PC-3 (cell line): ENCODE data around the gene GALR2. TPM values are rescaled to one million over a fixed set of nuclear protein-coding genes. Genes with fewer than 3 reads are reported as not detected.

Experiments used
- ATAC-seq: fragments of 200-7000 bp; cut with Tn5 transposase; 2 replicates; pipeline ENCODE4 v1.9.1; 2020; ENCODE audit warnings: mild to moderate bottlenecking, moderate library complexity
- BruUV-seq: library from RNA; stranded (reverse); fragments of 400-500 nt; replicated peaks from 2 replicates; lab custom pipeline; 2021; lab: Mats Ljungman, UMichigan
- CTCF ChIA-PET: fragments of 300-600 bp; sonication (Branson Sonifier 250); formaldehyde crosslinking; loops from one replicate; lab custom pipeline; 2022; ENCODE audit warnings: antibody characterized with exemption; lab: Charles Lee
- POLR2A ChIA-PET: fragments of 300-600 bp; sonication (Branson Sonifier 250); formaldehyde crosslinking; loops from one replicate; lab custom pipeline; 2022; ENCODE audit warnings: antibody characterized with exemption; ENCODE audit not compliant: unreplicated experiment; lab: Charles Lee
- DNase-seq: peaks from one replicate; pipeline ENCODE4 v3.0.0-alpha.2; 2015
- H2AFZ ChIP-seq: fragments of 300-600 bp; sonication (generic); 2 replicates; pipeline ENCODE4 v1.6.0; 2016; ENCODE audit warnings: antibody characterized with exemption, low read length
- H3F3A ChIP-seq: fragments of 300-600 bp; sonication (generic); one replicate; pipeline ENCODE4 v1.6.0; 2017; ENCODE audit warnings: antibody characterized with exemption, low read length, control low read depth, mild to moderate bottlenecking; ENCODE audit not compliant: unreplicated experiment
- H3K27ac ChIP-seq: fragments of 300-600 bp; sonication (generic); 2 replicates; pipeline ENCODE4 v1.5.1; 2016; ENCODE audit warnings: mild to moderate bottlenecking, low read length
- H3K27me3 ChIP-seq: fragments of 300-600 bp; sonication (generic); 2 replicates; pipeline ENCODE4 v1.6.1; 2016; ENCODE audit warnings: low read length, mixed read lengths
- H3K36me3 ChIP-seq: fragments of 300-600 bp; sonication (generic); 2 replicates; pipeline ENCODE4 v1.6.1; 2016; ENCODE audit warnings: low read depth, mixed run types, low read length, mixed read lengths
- H3K4me1 ChIP-seq: fragments of 300-600 bp; sonication (generic); 2 replicates; pipeline ENCODE4 v1.5.1; 2016; ENCODE audit warnings: low read length; ENCODE audit not compliant: insufficient read depth
- H3K4me2 ChIP-seq: fragments of 300-600 bp; sonication (generic); 2 replicates; pipeline ENCODE4 v1.6.0; 2016; ENCODE audit warnings: low read length
- H3K4me3 ChIP-seq: fragments of 300-600 bp; sonication (generic); 2 replicates; pipeline ENCODE4 v1.5.1; 2016; ENCODE audit warnings: mild to moderate bottlenecking, low read length, mixed read lengths
- H3K79me2 ChIP-seq: fragments of 300-600 bp; sonication (generic); 2 replicates; pipeline ENCODE4 v1.6.1; 2017; ENCODE audit warnings: low read length, mixed read lengths
- H3K9ac ChIP-seq: fragments of 300-600 bp; sonication (generic); 2 replicates; pipeline ENCODE4 v1.6.0; 2016; ENCODE audit warnings: mild to moderate bottlenecking, low read length
- H3K9me2 ChIP-seq: fragments of 300-600 bp; sonication (generic); replicated peaks from 2 replicates; pipeline ENCODE4 v1.6.1; 2016; ENCODE audit warnings: mixed run types, low read length, mixed read lengths
- H3K9me3 ChIP-seq: fragments of 300-600 bp; sonication (generic); 2 replicates; pipeline ENCODE4 v1.6.1; 2016; ENCODE audit warnings: low read length, mixed read lengths
- H4K20me1 ChIP-seq: fragments of 300-600 bp; sonication (generic); 2 replicates; pipeline ENCODE4 v1.6.1; 2016; ENCODE audit warnings: low read length, mixed read lengths
- EZH2 ChIP-seq: fragments of 300-600 bp; sonication (generic); IDR thresholded peaks from one replicate; pipeline ENCODE4 v1.6.1; 2017; ENCODE audit warnings: antibody characterized with exemption, mild to moderate bottlenecking, low read length; ENCODE audit not compliant: unreplicated experiment
- EZH2phosphoT487 ChIP-seq: fragments of 300-600 bp; sonication (generic); IDR thresholded peaks from 2 replicates; pipeline ENCODE4 v1.6.1; 2018; ENCODE audit warnings: mild to moderate bottlenecking, antibody characterized with exemption, low read length, borderline replicate concordance
- intact Hi-C: fragments of 100-400 bp; cut with micrococcal nuclease; formaldehyde crosslinking; loops from 2 replicates; pipeline ENCODE4 v1.9.0; 2023
- total RNA-seq: library from RNA; depleted of rRNA; stranded (reverse); fragments of >200 nt; gene quantifications from 2 replicates; pipeline ENCODE4 v1.2.3, GENCODE V29; 2014
- TF ChIP-seq, protein P1 (sequence below): fragments of 300-600 bp; sonication (generic); conservative IDR thresholded peaks from 2 replicates; pipeline ENCODE4 v1.5.1; 2017; ENCODE audit warnings: antibody characterized with exemption, low read depth, mild to moderate bottlenecking, low read length

Gene GALR2
- total RNA-seq, 1 experiment from 2014 or later, result 0.69 TPM

DNA sequence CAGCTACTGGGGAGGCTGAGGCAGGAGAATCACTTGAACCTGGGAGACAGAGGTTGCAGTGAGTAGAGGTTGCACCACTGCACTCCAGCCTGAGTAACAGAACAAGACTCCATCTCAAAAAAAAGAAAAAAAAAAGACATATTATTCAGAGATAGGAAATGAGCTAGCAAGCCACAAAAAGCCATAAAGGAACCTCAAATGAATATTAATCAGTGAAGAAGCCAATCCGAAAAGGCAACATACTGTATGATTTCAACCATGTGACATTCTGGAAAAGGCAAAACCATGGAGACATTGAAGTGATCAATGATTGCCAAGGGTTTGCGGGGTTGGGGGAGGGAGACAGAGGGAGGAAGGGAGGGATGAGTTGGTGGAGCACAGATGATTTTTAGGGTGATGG lies 37.4 kb downstream of the GALR2 start:
- Histone ChIP-seq H3K9me2 (no peaks in the 10 kb centered on the region), H3K79me2 (no peaks in the 10 kb centered on the region), H3K4me2 (no peak overlapping the region), H3K27me3 (no peaks in the 10 kb centered on the region), H3K4me3 (no peak overlapping the region), H4K20me1 (no peaks in the 10 kb centered on the region), H3K27ac (no peak overlapping the region), H2AFZ (no peak overlapping the region), H3K36me3 (no peaks in the 10 kb centered on the region), H3K9ac (no peak overlapping the region), H3K9me3 (no peaks in the 10 kb centered on the region), H3F3A (no peaks in the 10 kb centered on the region), H3K4me1 (no peaks in the 10 kb centered on the region)
- ChIA-PET CTCF (no interaction called here), POLR2A (interaction anchor here (0.6 kb wide), 1 partner anchor 98 kb away, joined by 3 read pairs; no protein-coding TSS in a partner anchor)
- BruUV-seq, result no TSS peak
- no peak for DNase-seq
- TF ChIP-seq, protein P1, sequence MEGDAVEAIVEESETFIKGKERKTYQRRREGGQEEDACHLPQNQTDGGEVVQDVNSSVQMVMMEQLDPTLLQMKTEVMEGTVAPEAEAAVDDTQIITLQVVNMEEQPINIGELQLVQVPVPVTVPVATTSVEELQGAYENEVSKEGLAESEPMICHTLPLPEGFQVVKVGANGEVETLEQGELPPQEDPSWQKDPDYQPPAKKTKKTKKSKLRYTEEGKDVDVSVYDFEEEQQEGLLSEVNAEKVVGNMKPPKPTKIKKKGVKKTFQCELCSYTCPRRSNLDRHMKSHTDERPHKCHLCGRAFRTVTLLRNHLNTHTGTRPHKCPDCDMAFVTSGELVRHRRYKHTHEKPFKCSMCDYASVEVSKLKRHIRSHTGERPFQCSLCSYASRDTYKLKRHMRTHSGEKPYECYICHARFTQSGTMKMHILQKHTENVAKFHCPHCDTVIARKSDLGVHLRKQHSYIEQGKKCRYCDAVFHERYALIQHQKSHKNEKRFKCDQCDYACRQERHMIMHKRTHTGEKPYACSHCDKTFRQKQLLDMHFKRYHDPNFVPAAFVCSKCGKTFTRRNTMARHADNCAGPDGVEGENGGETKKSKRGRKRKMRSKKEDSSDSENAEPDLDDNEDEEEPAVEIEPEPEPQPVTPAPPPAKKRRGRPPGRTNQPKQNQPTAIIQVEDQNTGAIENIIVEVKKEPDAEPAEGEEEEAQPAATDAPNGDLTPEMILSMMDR, result no peak
- TF ChIP-seq EZH2, result no peak
- TF ChIP-seq EZH2phosphoT487, result no peak
- intact Hi-C loops, result no loop called here
- ATAC-seq, result no peak

DNA sequence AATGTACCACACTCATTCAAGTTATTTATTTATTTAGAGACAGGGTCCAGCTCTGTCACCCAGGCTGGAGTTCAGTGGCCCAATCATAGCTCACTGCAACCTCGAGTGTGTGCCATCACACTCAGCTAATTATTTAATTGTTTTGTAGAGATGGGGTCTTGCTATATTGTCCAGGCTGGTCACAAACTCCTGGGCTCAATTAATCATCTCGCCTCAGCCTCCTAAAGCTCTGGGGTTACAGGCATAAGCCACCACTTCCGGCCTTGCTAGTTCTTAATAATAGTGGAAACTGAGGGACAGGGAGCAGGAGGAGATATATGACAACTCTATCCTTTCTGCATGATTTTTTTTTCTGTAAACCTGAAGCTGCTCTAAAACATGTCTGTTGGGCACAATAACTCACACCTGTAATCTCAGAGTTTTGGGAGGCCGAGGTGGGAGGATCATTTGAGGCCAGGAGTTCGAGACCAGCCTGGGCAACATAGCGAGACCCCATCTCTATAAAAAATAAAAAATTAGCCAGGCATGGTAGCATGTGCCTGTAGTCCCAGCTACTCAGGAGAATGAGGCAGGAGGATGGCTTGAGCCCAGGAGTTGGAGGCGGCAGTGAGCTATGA lies 40.7 kb downstream of the GALR2 start:
- no peaks in the 10 kb centered on the region for H3K9me3 ChIP-seq
- H3K4me2 ChIP-seq, result no peak overlapping the region
- POLR2A ChIA-PET, result interaction anchor here (0.6 to 0.7 kb wide), 2 partner anchors 260 to 1026 kb away, joined by 3 to 4 read pairs; partner anchors contain the start of gene WBP2
- H3K4me3 ChIP-seq, result no peak overlapping the region
- H4K20me1 ChIP-seq, result no peaks in the 10 kb centered on the region
- ATAC-seq (no peak), DNase-seq (no peak)
- H3K27ac ChIP-seq, result no peak overlapping the region
- H3K79me2 ChIP-seq, result no peaks in the 10 kb centered on the region
- H3K27me3 ChIP-seq, result no peaks in the 10 kb centered on the region
- CTCF ChIA-PET, result interaction anchor here (0.6 kb wide), 1 partner anchor 71 kb away, joined by 3 read pairs; no protein-coding TSS in a partner anchor
- TF ChIP-seq, protein P1, result no peak
- no peak for TF ChIP-seq EZH2phosphoT487
- TF ChIP-seq EZH2, result no peak
- no TSS peak for BruUV-seq
- no peaks in the 10 kb centered on the region for H3F3A ChIP-seq
- no peak overlapping the region for H2AFZ ChIP-seq
- intact Hi-C loops, result no loop called here
- no peaks in the 10 kb centered on the region for H3K4me1 ChIP-seq
- no peaks in the 10 kb centered on the region for H3K36me3 ChIP-seq
- H3K9me2 ChIP-seq, result no peaks in the 10 kb centered on the region
- H3K9ac ChIP-seq, result no peak overlapping the region
